GM06990 (cell line): ENCODE measurements around the gene MOB3B.
"Not testable (repeated sequence)": the region's sequence is repeated elsewhere in the genome, so short reads cannot be mapped to it uniquely, and the experiment has no call there.

ENCODE experiments used
- DNase-seq: peaks from one replicate; pipeline ENCODE4 v3.0.0-alpha.2; 2011; ENCODE audit not compliant: insufficient read length; ENCODE audit errors: extremely low read depth
- H3K27me3 ChIP-seq: replicated peaks from 2 replicates; pipeline ENCODE4 v1.6.0; 2011; ENCODE audit warnings: low read length; ENCODE audit not compliant: control insufficient read depth, insufficient read depth
- H3K36me3 ChIP-seq: 2 replicates; pipeline ENCODE4 v1.5.1; 2011; ENCODE audit warnings: low read length; ENCODE audit not compliant: control insufficient read depth, insufficient read depth
- H3K4me3 ChIP-seq: replicated peaks from 2 replicates; pipeline ENCODE4 v1.5.1; 2011; ENCODE audit warnings: low read depth, mild to moderate bottlenecking, control low read depth, low read length
- CTCF ChIP-seq: IDR thresholded peaks from 2 replicates; pipeline ENCODE4 v1.5.1; 2011; ENCODE audit warnings: low read length, control low read depth, mild to moderate bottlenecking, inconsistent platforms; ENCODE audit not compliant: insufficient read depth, poor library complexity, severe bottlenecking

Gene MOB3B

GRCh38 chr9:27511771-27512170 is 17.8 kb downstream of the MOB3B start:
- Histone ChIP-seq H3K27me3 (no peaks in the 10 kb centered on the region), H3K36me3 (no peaks in the 10 kb centered on the region), H3K4me3 (no peak overlapping the region)
- DNase-seq = no peak
- no peak for TF ChIP-seq CTCF

- no peaks in the 10 kb centered on the region for H3K36me3 ChIP-seq
- no peaks in the 10 kb centered on the region for H3K27me3 ChIP-seq
- no peak for TF ChIP-seq CTCF
- H3K4me3 ChIP-seq = no peak overlapping the region
- no peak for DNase-seq
These were observed 18.8 kb downstream of the MOB3B start for GRCh38 chr9:27510780-27511179.

GRCh38 chr9:27506981-27507380 is 22.6 kb downstream of the MOB3B start:
- no peak for DNase-seq
- Histone ChIP-seq H3K36me3 (no peaks in the 10 kb centered on the region), H3K27me3 (no peaks in the 10 kb centered on the region), H3K4me3 (no peak overlapping the region)
- no peak for TF ChIP-seq CTCF

GRCh38 chr9:27505744-27506161 is 23.9 kb downstream of the MOB3B start:
- no peak for TF ChIP-seq CTCF
- no peak for DNase-seq
- Histone ChIP-seq H3K27me3 (no peaks in the 10 kb centered on the region), H3K4me3 (no peak overlapping the region), H3K36me3 (no peaks in the 10 kb centered on the region)

- Histone ChIP-seq H3K36me3 (no peaks in the 10 kb centered on the region), H3K4me3 (no peak overlapping the region), H3K27me3 (no peaks in the 10 kb centered on the region)
- TF ChIP-seq CTCF = no peak
- DNase-seq = no peak
These were observed 25.4 kb downstream of the MOB3B start for GRCh38 chr9:27504259-27504658.

GRCh38 chr9:27503623-27504022 is 26.0 kb downstream of the MOB3B start:
- Histone ChIP-seq H3K27me3 (no peaks in the 10 kb centered on the region), H3K4me3 (no peak overlapping the region), H3K36me3 (no peaks in the 10 kb centered on the region)
- no peak for TF ChIP-seq CTCF
- DNase-seq = no peak

- not testable (repeated sequence) for H3K36me3 ChIP-seq, H3K27me3 ChIP-seq, DNase-seq, H3K4me3 ChIP-seq
These were observed 28.7 kb downstream of the MOB3B start for GRCh38 chr9:27500902-27501301.
